Glutamatergic neuron (in vitro differentiated cells): ENCODE measurements around the gene EDN1. TPM values are rescaled to one million over a fixed set of nuclear protein-coding genes. Genes with fewer than 3 reads are reported as not detected.

Experiments used
- DNase-seq: peaks from one replicate; pipeline ENCODE4 v3.0.0; 2022
- H3K27ac Mint-ChIP-seq: one replicate; pipeline ENCODE4 v1.8.0; 2020; ENCODE audit warnings: mild to moderate bottlenecking, mixed read lengths, inconsistent platforms; ENCODE audit not compliant: unreplicated experiment
- H3K27me3 Mint-ChIP-seq: one replicate; pipeline ENCODE4 v1.8.0; 2020; ENCODE audit warnings: mild to moderate bottlenecking, moderate library complexity, mixed read lengths, inconsistent platforms; ENCODE audit not compliant: unreplicated experiment
- H3K36me3 Mint-ChIP-seq: one replicate; pipeline ENCODE4 v1.8.0; 2020; ENCODE audit warnings: mild to moderate bottlenecking, mixed read lengths, inconsistent platforms; ENCODE audit not compliant: unreplicated experiment
- H3K4me1 Mint-ChIP-seq: one replicate; pipeline ENCODE4 v1.8.0; 2020; ENCODE audit warnings: mild to moderate bottlenecking, low read depth, mixed read lengths, inconsistent platforms; ENCODE audit not compliant: unreplicated experiment
- H3K4me3 Mint-ChIP-seq: one replicate; pipeline ENCODE4 v1.8.0; 2020; ENCODE audit warnings: mild to moderate bottlenecking, mixed read lengths, inconsistent platforms; ENCODE audit not compliant: unreplicated experiment
- H3K9me3 Mint-ChIP-seq: one replicate; pipeline ENCODE4 v1.8.0; 2020; ENCODE audit warnings: mild to moderate bottlenecking, moderate library complexity, mixed read lengths, inconsistent platforms; ENCODE audit not compliant: unreplicated experiment
- total RNA-seq: library from RNA; stranded (reverse); fragmentation: NEBNext Ultra II Directional; extraction: Animal tissue kit (Norgen Biotek cat#: 25700); gene quantifications from one replicate; pipeline ENCODE4 v1.2.1, GENCODE V29; 2021; ENCODE audit not compliant: unreplicated experiment
- TF ChIP-seq, protein P1 (sequence below): fragments of 200-600 bp; sonication (generic); IDR thresholded peaks from one replicate; pipeline ENCODE4 v1.5.0; 2021; ENCODE audit not compliant: partially characterized antibody, unreplicated experiment

EDN1 gene
- total RNA-seq, 1 donor from 2014 or later: 0.54 TPM

GRCh38 chr6:12343440-12344162 lies 53.4 kb downstream of the EDN1 start:
- H3K4me1 Mint-ChIP-seq: no peaks in the 10 kb centered on the region
- H3K27ac Mint-ChIP-seq: no peak overlapping the region
- peaks cover under 1% of the 10 kb centered on the region for H3K27me3 Mint-ChIP-seq
- no peak overlapping the region for H3K4me3 Mint-ChIP-seq
- peaks cover 4% of the 10 kb centered on the region for H3K9me3 Mint-ChIP-seq
- no peak for DNase-seq
- TF ChIP-seq, protein P1, sequence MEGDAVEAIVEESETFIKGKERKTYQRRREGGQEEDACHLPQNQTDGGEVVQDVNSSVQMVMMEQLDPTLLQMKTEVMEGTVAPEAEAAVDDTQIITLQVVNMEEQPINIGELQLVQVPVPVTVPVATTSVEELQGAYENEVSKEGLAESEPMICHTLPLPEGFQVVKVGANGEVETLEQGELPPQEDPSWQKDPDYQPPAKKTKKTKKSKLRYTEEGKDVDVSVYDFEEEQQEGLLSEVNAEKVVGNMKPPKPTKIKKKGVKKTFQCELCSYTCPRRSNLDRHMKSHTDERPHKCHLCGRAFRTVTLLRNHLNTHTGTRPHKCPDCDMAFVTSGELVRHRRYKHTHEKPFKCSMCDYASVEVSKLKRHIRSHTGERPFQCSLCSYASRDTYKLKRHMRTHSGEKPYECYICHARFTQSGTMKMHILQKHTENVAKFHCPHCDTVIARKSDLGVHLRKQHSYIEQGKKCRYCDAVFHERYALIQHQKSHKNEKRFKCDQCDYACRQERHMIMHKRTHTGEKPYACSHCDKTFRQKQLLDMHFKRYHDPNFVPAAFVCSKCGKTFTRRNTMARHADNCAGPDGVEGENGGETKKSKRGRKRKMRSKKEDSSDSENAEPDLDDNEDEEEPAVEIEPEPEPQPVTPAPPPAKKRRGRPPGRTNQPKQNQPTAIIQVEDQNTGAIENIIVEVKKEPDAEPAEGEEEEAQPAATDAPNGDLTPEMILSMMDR: no peak
- H3K36me3 Mint-ChIP-seq: no peaks in the 10 kb centered on the region

DNA sequence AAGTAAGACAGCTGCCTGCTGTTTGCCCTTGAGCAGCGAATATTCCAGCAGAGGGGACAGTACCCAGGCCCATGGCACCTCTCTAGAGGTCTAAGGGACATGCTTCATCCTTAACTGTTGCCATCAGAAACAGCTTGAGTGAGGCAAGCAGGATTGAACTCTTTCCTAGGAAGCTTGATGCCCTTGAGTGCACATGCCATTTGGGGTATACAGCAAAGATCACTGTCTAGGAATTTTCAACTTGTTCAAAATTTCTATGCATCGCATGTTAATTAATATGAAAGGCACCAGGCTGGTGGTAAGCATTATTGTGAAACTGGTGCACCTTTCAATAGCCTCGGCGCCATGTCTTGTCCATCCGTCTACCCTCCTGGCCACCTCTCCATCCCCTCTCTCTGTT lies 54.1 kb downstream of the EDN1 start:
- Mint-ChIP-seq H3K4me3 (no peak overlapping the region), H3K27ac (no peak overlapping the region), H3K4me1 (no peaks in the 10 kb centered on the region), H3K36me3 (no peaks in the 10 kb centered on the region), H3K27me3 (no peaks in the 10 kb centered on the region), H3K9me3 (peaks cover 4% of the 10 kb centered on the region)
- DNase-seq: no peak
- TF ChIP-seq, protein P1: no peak

DNA sequence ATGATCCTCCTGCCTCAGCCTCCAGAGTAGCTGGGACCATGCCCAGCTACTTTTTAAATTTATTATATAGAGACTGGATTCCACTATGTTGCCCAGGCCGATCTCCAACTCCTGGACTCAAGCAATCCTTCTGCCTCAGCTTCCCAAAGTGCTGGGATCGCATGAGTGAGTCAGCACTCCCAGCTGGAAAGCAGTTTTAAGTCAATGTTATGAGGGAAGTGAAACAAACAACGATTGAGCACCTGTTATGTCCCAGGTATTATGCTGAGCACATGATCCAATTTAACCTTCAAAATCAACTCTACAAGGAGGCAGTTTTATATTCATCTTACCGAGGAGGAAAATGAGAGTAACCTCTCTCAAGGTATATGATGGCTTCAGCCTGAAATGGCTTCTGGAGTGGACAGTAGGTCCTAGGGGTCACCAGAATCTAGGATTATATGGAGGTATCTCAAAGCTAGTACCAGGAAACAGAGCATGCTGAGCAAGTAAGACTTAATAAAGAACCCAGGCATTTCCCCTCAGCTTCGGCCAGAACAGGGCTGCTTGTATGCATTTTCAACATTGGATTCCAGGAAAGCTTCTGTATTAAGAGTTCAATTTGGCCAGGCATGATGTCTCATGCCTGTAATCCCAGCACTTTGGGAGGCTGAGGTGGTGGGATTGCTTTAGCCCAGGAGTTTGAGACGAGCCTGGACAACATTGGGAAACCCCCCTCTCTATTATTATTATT lies 55.0 kb downstream of the EDN1 start:
- DNase-seq: no peak
- TF ChIP-seq, protein P1: no peak
- Mint-ChIP-seq H3K9me3 (peaks cover 2% of the 10 kb centered on the region), H3K4me3 (no peak overlapping the region), H3K27ac (no peak overlapping the region), H3K27me3 (no peaks in the 10 kb centered on the region), H3K36me3 (no peaks in the 10 kb centered on the region), H3K4me1 (no peaks in the 10 kb centered on the region)

DNA sequence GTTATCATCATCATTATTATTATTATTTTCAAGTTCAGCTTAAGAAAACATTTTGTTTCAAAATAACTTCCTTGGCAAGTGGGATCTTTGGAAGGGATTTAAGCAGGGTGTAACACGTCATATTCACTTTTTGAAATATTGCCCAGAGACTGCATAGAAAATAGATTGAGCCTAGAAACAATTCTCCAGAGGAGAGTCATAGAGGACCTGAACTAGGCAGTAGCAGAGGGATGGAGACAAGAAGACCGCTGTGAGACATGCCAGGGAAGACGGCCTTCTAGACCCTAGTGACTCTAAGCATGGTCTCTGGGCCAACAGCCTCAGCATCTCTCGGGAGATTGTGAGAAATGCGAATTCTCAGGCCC lies 55.5 kb downstream of the EDN1 start:
- no peak overlapping the region for H3K4me3 Mint-ChIP-seq
- no peaks in the 10 kb centered on the region for H3K27me3 Mint-ChIP-seq
- TF ChIP-seq, protein P1: no peak
- DNase-seq: no peak
- no peaks in the 10 kb centered on the region for H3K4me1 Mint-ChIP-seq
- H3K27ac Mint-ChIP-seq: no peak overlapping the region
- peaks cover 3% of the 10 kb centered on the region for H3K36me3 Mint-ChIP-seq
- H3K9me3 Mint-ChIP-seq: peaks cover 2% of the 10 kb centered on the region
